Mucosa of descending colon (tissue), 3 donors: Measurements from ENCODE around the gene MX2. TPM values are rescaled to one million over a fixed set of nuclear protein-coding genes. Genes with fewer than 3 reads are reported as not detected.

ENCODE experiments used
- ATAC-seq: fragments of 200-7000 bp; cut with Tn5 transposase; one replicate; pipeline ENCODE4 v1.9.1; 2020; ENCODE audit warnings: mild to moderate bottlenecking, moderate library complexity
- DNase-seq, 3 donors: peaks; one replicate each; pipeline ENCODE4 v3.0.0-alpha.2; 2020
- H3K36me3 ChIP-seq: fragments of 200-600 bp; one replicate; pipeline ENCODE4 v1.8.0; 2021; ENCODE audit warnings: low read depth, mild to moderate bottlenecking
- H3K4me1 ChIP-seq: fragments of 200-600 bp; one replicate; pipeline ENCODE4 v1.8.0; 2021; ENCODE audit warnings: low read depth, mild to moderate bottlenecking
- H3K4me3 ChIP-seq: fragments of 200-600 bp; one replicate; pipeline ENCODE4 v1.8.0; 2021; ENCODE audit warnings: mild to moderate bottlenecking
- H3K9me3 ChIP-seq: fragments of 200-600 bp; one replicate; pipeline ENCODE4 v1.8.0; 2021; ENCODE audit warnings: mild to moderate bottlenecking
- intact Hi-C, 2 donors: fragments of 100-400 bp; cut with DNase I in 1 of 2; cut with micrococcal nuclease in 1 of 2; formaldehyde crosslinking; loops; one replicate each; pipeline versions ENCODE4 v1.11.0 to v1.11.1; 2022; cut with DNase I, micrococcal nuclease
- total RNA-seq, 3 donors: library from RNA; stranded (reverse); fragmentation: NEBNext Ultra II Directional in 2 of 3; extraction: Animal tissue kit (Norgen Biotek cat#: 25700) in 2 of 3; gene quantifications; one replicate each; pipeline versions ENCODE4 v1.2.1 to v1.2.4, GENCODE V29; 2021 to 2023
- TF ChIP-seq, protein P1 (sequence below): fragments of 200-600 bp; IDR thresholded peaks from one replicate; pipeline ENCODE4 v1.8.0; 2022; ENCODE audit warnings: antibody characterized with exemption, mild to moderate bottlenecking
- donor health status: DM: no; HTN: no; CAD: no; lungs with moderate emphysema.
- donor health status: DM: no; HTN: no; CAD: no.
- donor health status: DM: no; HTN: yes; CAD: no.

The MX2 gene
- total RNA-seq, 3 donors from 2014 or later = 2.5 to 9.2 (median 6.3) TPM

DNA sequence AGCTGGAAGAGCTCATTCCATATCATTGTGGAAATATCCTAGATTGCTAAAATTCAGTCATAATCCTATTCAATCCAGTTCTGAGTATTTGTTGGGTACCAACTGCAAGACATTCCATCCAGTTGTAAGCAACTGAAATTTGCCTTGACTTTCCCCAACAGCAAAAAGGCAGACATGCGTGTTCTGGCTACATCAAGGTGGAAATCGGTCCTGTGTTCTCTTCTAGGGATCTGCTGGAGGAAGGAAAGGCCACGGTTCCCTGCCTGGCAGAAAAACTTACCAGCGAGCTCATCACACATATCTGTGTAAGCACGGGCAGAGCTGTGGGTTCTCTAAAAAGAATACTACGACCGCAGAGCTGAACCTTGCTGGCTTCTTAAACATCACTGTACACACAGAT is 81.7 kb downstream of the MX2 start:
- intact Hi-C loops = no loop called here
- Histone ChIP-seq H3K4me1 (no peaks in the 10 kb centered on the region), H3K36me3 (no peaks in the 10 kb centered on the region), H3K9me3 (no peaks in the 10 kb centered on the region), H3K4me3 (no peak overlapping the region)
- TF ChIP-seq, protein P1, sequence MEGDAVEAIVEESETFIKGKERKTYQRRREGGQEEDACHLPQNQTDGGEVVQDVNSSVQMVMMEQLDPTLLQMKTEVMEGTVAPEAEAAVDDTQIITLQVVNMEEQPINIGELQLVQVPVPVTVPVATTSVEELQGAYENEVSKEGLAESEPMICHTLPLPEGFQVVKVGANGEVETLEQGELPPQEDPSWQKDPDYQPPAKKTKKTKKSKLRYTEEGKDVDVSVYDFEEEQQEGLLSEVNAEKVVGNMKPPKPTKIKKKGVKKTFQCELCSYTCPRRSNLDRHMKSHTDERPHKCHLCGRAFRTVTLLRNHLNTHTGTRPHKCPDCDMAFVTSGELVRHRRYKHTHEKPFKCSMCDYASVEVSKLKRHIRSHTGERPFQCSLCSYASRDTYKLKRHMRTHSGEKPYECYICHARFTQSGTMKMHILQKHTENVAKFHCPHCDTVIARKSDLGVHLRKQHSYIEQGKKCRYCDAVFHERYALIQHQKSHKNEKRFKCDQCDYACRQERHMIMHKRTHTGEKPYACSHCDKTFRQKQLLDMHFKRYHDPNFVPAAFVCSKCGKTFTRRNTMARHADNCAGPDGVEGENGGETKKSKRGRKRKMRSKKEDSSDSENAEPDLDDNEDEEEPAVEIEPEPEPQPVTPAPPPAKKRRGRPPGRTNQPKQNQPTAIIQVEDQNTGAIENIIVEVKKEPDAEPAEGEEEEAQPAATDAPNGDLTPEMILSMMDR = no peak
- DNase-seq (no peak), ATAC-seq (no peak)

DNA sequence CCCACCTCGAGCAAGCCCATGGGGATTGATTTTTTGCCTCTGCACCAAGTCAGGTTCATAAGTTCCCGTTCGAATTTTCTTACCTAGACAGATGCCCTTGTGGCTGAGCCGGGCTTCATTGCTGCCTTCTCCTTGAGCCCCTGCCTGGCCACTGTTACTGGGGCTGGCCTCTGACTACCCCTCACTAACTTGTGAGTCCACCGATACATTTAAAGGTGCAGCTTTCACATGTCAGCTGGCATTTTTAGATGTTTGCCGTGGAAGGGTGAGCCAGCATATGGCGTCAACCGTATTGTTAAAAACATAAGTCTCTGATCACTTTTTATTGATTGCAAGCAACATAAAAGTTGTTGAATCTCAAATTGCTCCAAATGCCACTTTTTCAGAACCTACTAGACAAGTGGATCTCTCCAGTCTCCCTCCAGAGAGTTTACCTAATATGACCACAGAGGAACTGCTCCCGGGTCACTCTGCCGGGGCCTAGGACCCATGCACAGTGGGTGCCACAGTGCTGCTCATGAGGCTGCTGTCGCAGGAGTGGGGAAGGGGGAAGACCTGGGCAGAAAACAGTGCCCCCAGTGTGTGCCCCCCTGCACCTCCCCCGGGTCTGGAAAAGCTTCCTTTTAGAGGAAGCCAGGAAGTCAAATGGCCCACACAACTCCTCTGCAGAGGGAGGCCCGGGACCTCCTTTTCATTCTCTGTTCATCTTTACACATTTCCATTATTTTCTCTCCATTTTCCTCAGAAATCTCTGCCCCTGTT is 83.1 kb downstream of the MX2 start:
- Histone ChIP-seq H3K4me1 (no peaks in the 10 kb centered on the region), H3K4me3 (no peak overlapping the region), H3K36me3 (no peaks in the 10 kb centered on the region), H3K9me3 (no peaks in the 10 kb centered on the region)
- ATAC-seq = no peak
- no peak for DNase-seq
- intact Hi-C loops = no loop called here
- TF ChIP-seq, protein P1 = no peak

DNA sequence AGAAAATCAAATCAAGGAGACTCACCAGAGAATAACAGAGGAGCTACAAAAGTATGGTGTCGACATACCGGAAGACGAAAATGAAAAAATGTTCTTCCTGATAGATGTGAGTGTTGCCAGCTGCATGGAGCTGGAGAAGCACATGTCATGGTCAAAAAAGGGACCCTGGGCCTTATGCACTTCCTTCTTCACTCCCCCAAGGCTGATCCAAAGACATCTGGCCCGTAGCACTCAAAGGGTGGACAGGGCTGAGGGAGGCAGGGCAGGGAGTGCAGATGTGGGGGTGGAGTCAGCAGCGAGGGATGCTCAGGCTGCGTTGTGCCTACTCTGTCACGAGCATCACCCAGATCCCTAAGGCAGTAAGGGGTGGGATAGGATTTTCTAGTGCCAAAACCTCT is 83.6 kb downstream of the MX2 start:
- H3K4me1 ChIP-seq = no peaks in the 10 kb centered on the region
- ATAC-seq (no peak), DNase-seq (no peak)
- intact Hi-C loops = no loop called here
- no peaks in the 10 kb centered on the region for H3K9me3 ChIP-seq
- no peak overlapping the region for H3K4me3 ChIP-seq
- TF ChIP-seq, protein P1 = no peak
- H3K36me3 ChIP-seq = no peaks in the 10 kb centered on the region

DNA sequence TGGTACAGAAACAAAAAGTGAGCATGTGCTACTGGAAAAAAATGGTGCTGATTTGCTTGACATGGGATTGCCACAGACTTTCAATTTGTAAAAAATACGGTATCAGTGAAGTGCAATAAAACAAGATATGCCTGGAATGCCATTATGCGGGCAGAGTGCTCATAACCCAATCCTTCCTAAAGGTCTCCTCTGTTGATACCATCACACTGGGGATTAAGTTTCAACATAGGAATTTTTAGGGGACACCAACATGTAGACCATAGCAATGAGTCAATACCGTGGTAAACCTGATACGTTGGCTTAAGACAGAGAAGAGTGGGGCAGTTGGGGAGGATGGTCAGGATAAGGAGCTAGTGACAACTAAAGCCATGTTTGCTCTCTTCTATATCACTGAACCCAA is 84.8 kb downstream of the MX2 start:
- intact Hi-C loops = no loop called here
- no peak for DNase-seq
- TF ChIP-seq, protein P1 = no peak
- Histone ChIP-seq H3K36me3 (no peaks in the 10 kb centered on the region), H3K4me3 (no peak overlapping the region), H3K9me3 (no peaks in the 10 kb centered on the region), H3K4me1 (no peaks in the 10 kb centered on the region)
- ATAC-seq = no peak

DNA sequence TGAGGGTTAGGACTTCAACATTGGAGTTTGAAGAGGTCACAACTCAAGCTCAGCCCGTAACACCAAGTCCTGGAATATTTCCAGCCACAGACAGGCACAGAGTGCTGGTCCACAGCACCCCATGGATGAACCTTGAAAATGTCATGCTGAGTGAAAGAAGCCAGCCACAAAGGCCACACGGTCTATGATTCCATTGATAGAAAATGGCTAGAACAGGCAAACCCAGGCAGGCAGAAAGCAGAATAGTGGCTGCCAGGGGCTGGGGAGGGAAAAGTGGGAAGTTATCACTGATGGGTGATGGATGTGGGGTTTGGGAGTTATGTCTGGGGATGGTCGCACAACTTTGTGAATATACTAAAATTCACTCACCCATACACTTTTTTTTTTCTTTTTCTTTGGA is 85.5 kb downstream of the MX2 start:
- intact Hi-C loops = no loop called here
- ATAC-seq = no peak
- H3K36me3 ChIP-seq = no peaks in the 10 kb centered on the region

More for the DNA sequence above, 85.5 kb downstream of the MX2 start:
- DNase-seq = no peak
- H3K4me3 ChIP-seq = no peak overlapping the region
- TF ChIP-seq, protein P1 = no peak
- no peaks in the 10 kb centered on the region for H3K9me3 ChIP-seq
- H3K4me1 ChIP-seq = no peaks in the 10 kb centered on the region
